ENCODE data around the gene EHD4. TPM values are rescaled to one million over a fixed set of nuclear protein-coding genes. Genes with fewer than 3 reads are reported as not detected.

Gene EHD4
- total RNA-seq, 2 donors from 2014 or later = 30.3 to 40.0 TPM

DNA sequence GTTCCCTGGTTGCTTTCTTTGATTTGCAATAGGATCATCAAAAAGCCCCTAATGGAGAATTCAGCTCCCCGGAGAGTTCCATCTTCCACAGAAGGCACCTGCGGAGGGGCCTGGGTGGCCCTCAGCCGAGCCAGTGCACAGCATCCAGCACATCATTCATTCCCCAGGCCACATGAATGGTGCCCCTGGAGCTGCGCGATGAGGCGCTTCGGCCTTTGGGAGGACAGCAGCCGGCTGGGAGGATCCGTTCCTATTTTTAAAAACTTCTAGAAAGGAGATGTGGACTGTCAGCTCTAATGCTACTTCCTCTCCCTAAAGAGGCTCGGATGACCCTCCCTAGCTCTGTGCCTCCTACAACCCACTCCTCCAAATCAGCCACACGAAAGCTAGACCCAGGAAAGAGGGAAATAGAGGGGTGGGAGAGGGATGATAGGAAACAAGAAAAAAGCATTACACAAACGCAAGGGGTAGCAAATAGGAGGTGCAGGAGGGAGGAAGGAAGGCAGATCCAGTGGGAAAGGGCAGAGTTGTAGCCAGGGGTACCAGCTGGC lies 20.3 kb downstream of the EHD4 start:
- Histone ChIP-seq H3K27me3 (no peaks in the 10 kb centered on the region), H3K4me1 (no peaks in the 10 kb centered on the region), H3K36me3 (no peaks in the 10 kb centered on the region), H3K9me3 (no peaks in the 10 kb centered on the region), H3K27ac (no peak overlapping the region), H3K9ac (ENCODE audit: low read depth in 2 of 2, low read length in 2 of 2) (no peak overlapping the region), H3K4me3 (no peak overlapping the region)
- intact Hi-C loops (cut with DNase I) = no loop called here
- TF ChIP-seq, protein P1, sequence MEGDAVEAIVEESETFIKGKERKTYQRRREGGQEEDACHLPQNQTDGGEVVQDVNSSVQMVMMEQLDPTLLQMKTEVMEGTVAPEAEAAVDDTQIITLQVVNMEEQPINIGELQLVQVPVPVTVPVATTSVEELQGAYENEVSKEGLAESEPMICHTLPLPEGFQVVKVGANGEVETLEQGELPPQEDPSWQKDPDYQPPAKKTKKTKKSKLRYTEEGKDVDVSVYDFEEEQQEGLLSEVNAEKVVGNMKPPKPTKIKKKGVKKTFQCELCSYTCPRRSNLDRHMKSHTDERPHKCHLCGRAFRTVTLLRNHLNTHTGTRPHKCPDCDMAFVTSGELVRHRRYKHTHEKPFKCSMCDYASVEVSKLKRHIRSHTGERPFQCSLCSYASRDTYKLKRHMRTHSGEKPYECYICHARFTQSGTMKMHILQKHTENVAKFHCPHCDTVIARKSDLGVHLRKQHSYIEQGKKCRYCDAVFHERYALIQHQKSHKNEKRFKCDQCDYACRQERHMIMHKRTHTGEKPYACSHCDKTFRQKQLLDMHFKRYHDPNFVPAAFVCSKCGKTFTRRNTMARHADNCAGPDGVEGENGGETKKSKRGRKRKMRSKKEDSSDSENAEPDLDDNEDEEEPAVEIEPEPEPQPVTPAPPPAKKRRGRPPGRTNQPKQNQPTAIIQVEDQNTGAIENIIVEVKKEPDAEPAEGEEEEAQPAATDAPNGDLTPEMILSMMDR (IDR thresholded peaks at IDR 0.05) = no peak
- DNase-seq = no peak

DNA sequence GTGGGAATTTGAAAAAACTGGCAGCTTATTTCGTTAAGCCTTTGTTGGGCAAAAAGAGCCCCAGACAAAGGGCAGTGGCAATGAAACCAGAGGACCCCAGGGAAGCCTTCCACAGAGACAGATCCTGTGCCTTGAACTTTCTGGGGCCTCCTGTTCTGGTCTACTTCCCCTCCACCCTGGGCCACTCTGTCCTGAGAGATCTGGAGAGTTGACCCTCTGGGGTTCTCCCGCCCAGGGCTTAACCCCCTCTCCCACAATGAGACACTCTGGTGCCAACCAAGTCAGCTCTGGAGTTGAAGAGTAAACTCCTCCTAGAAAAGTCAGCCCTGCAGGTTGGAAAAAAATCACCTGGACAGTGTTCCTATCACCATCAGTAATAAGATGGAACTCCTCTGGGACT lies 20.8 kb downstream of the EHD4 start:
- Histone ChIP-seq H3K27ac (no peak overlapping the region), H3K4me1 (no peaks in the 10 kb centered on the region), H3K36me3 (no peaks in the 10 kb centered on the region), H3K4me3 (no peak overlapping the region), H3K9me3 (no peaks in the 10 kb centered on the region), H3K9ac (ENCODE audit: low read depth in 2 of 2, low read length in 2 of 2) (no peak overlapping the region), H3K27me3 (no peaks in the 10 kb centered on the region)
- TF ChIP-seq, protein P1 (IDR thresholded peaks at IDR 0.05) = no peak
- DNase-seq = no peak
- intact Hi-C loops (cut with DNase I) = no loop called here

DNA sequence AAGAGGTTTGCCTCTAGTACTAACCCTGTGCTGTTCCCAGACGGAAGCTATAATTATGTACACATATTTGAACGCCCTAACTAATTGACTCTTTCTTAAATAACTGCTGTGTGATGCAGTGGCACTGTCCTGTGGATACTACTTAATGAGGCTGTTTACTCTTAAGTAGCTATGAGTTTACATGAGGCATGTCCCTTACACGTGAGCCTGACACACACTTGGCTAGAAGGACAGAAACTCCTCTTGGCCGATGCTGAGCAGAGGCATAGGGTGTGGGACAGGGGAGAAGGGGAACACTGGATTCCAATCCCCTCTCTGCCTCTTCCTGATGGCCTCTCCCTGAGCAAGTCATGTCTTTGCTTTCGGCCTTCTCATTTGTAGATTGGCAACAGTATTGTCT lies 21.9 kb downstream of the EHD4 start:
- Histone ChIP-seq H3K4me3 (no peak overlapping the region), H3K4me1 (no peaks in the 10 kb centered on the region), H3K27ac (no peak overlapping the region), H3K9me3 (no peaks in the 10 kb centered on the region), H3K27me3 (no peaks in the 10 kb centered on the region), H3K9ac (ENCODE audit: low read depth in 2 of 2, low read length in 2 of 2) (no peak overlapping the region), H3K36me3 (no peaks in the 10 kb centered on the region)
- TF ChIP-seq, protein P1 (IDR thresholded peaks at IDR 0.05) = no peak
- intact Hi-C loops (cut with DNase I) = no loop called here
- no peak for DNase-seq

DNA sequence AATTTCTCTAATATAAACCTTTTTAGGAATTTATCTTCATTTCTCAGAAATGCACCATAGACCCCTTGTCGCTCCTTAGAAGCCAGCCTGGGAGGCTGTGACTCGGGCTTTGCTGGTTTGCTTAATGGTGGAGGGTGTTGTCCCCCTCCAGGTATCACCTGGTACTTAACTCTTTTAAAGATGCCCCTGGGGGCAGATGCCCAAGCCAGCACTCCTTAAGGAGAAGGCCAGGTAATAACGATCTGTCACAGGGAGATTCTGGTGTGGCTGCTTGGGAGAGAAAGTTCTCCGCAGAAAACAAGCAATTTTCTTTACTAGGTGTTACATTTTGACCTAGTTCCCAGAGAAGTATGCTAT lies 22.3 kb downstream of the EHD4 start:
- Histone ChIP-seq H3K9me3 (no peaks in the 10 kb centered on the region), H3K9ac (ENCODE audit: low read depth in 2 of 2, low read length in 2 of 2) (no peak overlapping the region), H3K36me3 (no peaks in the 10 kb centered on the region), H3K27ac (no peak overlapping the region), H3K27me3 (no peaks in the 10 kb centered on the region), H3K4me3 (no peak overlapping the region), H3K4me1 (no peaks in the 10 kb centered on the region)
- TF ChIP-seq, protein P1 (IDR thresholded peaks at IDR 0.05) = no peak
- DNase-seq = no peak
- intact Hi-C loops (cut with DNase I) = no loop called here

DNA sequence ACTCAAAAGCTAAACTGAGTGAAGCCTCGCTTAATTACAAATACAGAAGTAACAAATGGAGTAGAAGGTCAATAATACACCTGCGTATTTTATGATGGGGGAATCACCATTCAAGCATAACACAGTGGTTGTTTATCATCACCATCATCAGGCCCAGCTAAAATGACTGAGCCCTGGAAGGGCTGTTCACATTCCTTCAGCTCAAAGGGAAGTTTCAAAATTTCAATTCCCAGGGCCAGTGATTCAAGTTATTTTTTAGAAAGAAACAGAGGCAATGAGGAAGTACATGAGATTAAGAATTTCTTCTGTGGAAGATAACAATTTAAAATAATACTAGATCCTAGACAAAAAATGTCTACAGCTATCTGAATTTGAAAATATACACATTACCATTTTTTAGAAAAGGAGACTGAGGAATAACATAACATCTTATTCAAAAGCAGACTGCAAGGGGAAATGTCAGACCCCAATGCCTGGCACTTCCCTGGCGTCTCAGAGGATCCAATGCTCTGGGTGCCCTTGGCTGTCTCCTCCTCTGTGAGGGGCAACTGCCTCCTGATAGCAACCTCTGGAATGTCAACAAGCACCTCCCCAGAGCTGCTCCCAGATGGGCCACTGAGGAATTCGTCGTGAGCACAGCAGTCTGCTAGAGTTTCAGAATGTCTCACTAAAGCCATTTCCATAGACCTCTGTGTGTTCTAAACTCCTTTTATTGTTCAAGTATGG lies 22.8 kb downstream of the EHD4 start:
- intact Hi-C loops (cut with DNase I) = no loop called here

More for the DNA sequence above, 22.8 kb downstream of the EHD4 start:
- TF ChIP-seq, protein P1 (IDR thresholded peaks at IDR 0.05) = no peak
- no peaks in the 10 kb centered on the region for H3K36me3 ChIP-seq
- H3K27me3 ChIP-seq = no peaks in the 10 kb centered on the region
- no peaks in the 10 kb centered on the region for H3K4me1 ChIP-seq
- DNase-seq = no peak
- H3K9me3 ChIP-seq = no peaks in the 10 kb centered on the region
- H3K27ac ChIP-seq = no peak overlapping the region
- no peak overlapping the region for H3K4me3 ChIP-seq
- peak overlapping the region in 1 of 2 donors; percentile 26 for H3K9ac ChIP-seq (ENCODE audit: low read depth in 2 of 2, low read length in 2 of 2)
